GM19023 (cell line): ENCODE measurements around the gene CHST11.
A peak's percentile ranks its signal among the peaks of the same experiment; 100 is the strongest.

Experiments
- ATAC-seq: cut with Tn5 transposase; IDR thresholded peaks from one replicate; pipeline ENCODE4 v1.9.1; 2021; ENCODE audit warnings: mild to moderate bottlenecking, moderate library complexity; ENCODE audit not compliant: unreplicated experiment

Gene CHST11

DNA sequence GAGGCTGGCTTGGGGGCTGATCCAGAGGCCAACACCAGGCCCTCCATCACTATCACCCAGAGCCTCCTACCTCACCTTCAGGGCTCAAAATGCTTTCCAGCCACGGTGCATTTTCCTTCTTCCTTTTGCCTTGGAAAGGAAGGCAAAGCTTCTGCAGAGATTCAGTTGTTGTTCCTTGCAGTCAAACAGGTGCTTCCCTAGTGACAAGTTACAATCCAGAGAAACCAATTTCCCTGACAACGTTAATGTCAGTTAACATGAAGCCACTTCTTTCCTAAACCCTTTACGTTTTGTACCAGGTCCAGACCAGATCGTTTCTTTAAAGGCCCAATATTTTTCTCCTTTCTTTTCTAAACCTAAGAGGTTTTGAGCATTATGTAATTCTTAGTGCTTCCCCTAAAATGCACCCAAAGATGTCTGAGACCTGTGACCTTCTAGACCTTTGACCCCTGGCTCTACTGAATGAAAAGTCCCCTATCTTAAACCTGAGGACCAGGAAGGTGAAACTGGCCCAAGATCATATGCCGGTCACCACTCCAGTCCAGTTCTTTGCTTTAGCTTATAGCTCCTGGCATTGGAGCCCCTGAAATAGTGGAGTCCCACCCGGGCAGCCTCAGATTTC lies 289.8 kb downstream of the CHST11 start:
- no peak for ATAC-seq

DNA sequence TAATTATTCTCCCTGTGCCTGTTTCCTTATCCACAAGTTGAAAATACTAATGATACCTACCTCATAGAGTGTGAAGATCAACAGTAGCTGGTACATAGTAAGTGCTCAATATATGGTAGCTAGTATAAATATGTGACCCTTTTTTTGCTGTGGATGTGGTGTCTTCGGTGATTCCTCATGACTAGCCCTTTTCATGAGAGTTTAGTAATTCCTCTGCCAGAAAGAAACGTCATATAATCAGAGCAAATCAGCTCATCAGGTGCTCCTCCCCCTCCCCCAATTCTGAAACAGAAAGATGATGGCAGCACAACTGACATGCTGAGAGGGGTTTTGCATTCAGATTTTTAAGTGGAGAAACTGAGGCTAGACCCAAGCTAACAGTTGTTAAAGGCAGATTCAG lies 290.6 kb downstream of the CHST11 start:
- ATAC-seq: no peak

DNA sequence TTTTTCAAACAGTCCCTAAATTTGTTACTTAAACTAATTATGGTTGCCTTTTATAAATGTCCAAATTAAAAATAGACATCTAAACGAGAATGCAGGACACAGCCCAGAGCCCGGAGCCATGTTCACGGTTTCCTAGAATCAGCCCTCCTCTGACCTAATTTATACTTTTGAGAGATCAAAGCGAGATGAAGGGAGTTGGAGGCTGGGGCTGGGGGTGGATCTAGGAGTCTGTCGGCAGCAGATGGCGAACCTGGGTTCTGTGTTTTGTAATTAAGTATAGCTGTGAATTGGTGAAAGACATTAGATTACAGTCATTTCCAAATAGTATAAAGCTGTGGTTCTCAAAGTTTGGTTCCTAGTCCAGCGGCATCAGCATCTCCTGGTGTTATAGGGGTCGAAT lies 291.2 kb downstream of the CHST11 start:
- no peak for ATAC-seq

- ATAC-seq: no peak
These were observed 291.6 kb downstream of the CHST11 start for GRCh38 chr12:104748356-104748755.

GRCh38 chr12:104748790-104749189 lies 292.0 kb downstream of the CHST11 start:
- ATAC-seq: no peak

GRCh38 chr12:104749545-104749944 lies 292.8 kb downstream of the CHST11 start:
- no peak for ATAC-seq

- peak; percentile 63 for ATAC-seq
These were observed 293.3 kb downstream of the CHST11 start for GRCh38 chr12:104750061-104750460.

DNA sequence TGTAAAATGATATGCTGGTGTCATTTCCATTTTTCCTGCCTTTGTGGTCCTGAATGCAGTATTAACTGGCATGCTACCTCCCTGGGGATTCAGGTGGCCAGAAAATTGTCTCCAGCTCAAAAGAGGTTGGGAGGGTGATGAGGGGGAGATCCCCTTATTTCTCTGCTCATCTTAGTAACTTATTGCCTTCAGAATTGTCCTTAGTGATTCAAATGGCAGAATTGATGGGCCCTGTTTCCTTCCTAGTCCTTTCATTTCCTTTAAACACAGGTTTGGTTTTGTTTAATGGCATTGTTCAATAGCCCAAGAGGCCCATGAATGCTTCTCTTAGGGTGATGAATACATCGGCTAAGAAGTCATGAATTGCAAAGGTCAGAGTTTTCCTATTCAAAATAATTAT lies 294.4 kb downstream of the CHST11 start:
- no peak for ATAC-seq

- ATAC-seq: peak; percentile 63
These were observed 294.8 kb downstream of the CHST11 start for GRCh38 chr12:104751594-104751993.

GRCh38 chr12:104752016-104752415 lies 295.3 kb downstream of the CHST11 start:
- no peak for ATAC-seq

DNA sequence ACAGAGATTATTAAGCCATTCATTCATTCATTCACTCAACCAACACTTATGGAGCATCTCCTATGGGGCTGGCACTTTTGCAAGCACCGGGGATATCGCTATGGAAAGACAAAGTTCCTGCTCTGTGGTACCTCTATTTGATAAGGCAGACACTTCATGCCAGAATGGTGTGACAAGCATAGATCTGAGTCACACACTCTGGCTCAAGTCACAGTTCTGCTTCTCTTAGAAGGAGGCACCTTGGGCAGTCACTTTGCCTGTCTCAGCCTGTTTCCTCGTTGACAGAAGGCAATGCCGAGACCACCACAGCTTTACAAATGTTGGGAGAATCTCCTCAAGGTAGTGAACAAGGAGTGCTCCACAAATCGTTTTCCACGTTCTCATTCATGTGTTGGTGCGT lies 296.1 kb downstream of the CHST11 start:
- no peak for ATAC-seq

DNA sequence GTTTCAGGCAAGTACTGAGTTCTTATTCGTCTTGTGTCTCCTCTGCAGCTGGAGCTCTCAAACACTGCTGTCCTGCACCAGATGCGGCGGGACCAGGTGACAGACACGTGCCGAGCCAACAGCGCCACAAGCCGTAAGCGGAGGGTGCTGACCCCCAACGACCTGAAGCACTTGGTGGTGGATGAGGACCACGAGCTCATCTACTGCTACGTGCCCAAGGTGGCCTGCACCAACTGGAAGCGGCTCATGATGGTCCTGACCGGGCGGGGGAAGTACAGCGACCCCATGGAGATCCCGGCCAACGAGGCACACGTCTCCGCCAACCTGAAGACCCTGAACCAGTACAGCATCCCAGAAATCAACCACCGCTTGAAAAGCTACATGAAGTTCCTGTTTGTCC lies 300.2 kb downstream of the CHST11 start:
- no peak for ATAC-seq

- ATAC-seq: no peak
These were observed 302.0 kb downstream of the CHST11 start for GRCh38 chr12:104758771-104759170.

DNA sequence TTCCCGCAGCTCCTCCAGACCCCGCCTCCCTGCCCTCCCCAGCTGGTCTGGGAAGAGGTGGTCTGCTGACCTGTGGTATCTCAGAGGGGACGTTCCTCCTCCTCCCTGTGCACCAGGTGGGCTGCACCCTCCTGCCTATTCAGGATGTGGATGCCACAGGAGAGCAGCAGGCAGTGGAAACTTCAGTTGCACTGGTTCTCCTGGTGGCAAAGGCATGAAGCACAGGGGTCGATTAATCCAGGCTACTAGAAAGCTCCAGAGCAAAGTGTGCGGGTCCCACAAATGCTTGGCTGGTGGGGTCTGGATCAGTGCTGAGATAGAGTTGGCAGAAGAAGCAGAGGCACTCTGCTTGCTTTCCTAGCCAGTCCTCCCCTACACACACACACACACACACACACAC lies 304.3 kb downstream of the CHST11 start:
- no peak for ATAC-seq

DNA sequence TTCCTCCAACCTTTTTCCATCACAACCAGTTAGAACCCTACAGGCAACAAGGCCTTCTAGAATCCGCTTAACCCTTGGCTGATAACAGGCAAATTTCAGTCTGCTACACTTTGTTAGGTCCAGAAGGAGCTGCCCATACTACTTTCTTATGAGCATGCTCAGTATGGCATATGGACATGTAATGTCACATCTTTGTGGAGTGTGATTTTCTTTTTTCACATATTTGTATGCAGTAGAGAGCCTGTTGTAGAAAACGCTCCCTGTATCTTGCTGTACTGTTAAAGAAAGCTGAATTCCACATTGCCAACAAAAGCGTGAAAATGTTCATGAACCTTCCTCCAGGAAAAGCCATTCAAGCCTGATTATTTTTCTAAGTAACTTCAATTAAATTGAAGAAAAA lies 304.9 kb downstream of the CHST11 start:
- ATAC-seq: no peak

GRCh38 chr12:104763168-104763805 lies 306.5 kb downstream of the CHST11 start:
- no peak for ATAC-seq

DNA sequence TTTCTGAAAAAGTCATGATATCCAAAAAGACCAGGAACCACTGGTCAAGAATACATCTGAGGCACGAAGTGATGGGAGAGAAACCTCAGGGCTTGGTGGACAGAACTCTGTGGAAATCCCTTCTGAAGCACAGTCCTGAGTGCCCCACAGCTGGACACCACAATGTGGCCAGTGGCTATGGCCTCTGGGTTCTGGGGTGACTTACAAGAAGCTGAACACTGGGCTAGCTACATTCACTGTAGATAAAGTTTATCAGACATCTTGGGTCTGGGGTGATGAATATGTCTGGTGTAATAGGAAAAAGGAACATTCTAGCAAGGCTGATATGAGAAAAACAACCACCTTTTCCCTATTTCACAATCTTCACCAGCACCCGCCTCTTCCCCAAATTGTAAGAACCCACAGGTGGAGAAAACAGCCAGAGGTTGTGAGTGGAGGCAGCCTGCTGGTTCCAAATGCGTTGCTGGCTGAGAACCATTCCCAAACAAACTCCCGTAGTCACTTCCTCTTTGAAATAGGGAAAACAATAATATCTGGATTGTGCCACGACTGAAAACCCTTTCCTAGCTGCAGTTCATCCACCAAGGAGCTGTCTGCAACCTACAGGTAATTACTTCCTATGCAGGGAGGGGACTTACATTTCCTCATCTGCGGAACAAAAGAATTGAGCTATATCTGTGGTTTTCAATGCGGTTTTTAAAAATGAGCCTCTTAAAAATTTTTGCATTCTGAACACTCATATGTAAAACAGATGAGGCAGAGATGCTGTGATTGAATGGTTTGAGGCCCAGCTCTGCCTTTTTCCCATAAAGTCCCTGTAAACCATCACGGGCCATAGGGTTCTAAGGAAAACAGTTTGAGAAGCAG lies 307.7 kb downstream of the CHST11 start:
- ATAC-seq: no peak

DNA sequence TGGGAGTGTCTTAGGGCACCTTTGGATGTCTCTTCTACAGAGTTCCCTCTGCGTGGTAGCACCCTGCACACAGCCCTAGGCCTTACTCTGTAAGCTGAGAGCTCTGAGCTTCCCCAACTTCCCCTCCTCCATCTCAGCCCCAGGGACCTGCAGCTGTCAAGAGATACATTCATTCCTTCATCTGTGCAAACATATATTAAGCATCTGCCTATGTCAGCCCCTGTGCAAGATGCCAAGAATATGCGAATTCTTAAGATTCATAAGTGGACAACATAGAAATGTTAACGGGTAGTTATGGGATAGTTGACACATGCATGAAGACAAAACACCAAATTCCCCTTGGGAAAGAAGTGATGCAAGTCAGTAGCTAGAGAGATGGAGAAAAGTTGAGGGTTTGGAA lies 310.5 kb downstream of the CHST11 start:
- ATAC-seq: no peak

GRCh38 chr12:104768033-104768432 lies 311.3 kb downstream of the CHST11 start:
- ATAC-seq: no peak

DNA sequence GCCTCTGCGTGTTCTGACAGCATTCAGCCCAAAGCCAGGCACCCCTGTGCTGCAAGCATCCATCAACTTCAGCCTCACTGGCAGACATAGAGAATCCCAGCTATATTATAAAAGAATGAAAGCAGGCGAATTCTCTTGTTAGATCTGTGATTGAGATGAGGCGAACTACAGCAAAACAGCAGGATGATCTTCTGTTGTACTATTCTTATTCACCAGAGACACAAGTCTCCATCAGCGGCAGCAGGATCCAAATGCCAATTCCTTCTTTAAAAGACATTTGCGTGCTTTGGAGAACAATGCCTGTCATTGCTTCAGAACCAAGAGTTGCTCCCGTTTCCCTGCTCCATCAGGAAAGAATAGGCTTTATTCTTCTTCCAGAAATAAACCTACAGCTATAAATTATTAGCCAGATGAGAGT lies 312.4 kb downstream of the CHST11 start:
- ATAC-seq: no peak

DNA sequence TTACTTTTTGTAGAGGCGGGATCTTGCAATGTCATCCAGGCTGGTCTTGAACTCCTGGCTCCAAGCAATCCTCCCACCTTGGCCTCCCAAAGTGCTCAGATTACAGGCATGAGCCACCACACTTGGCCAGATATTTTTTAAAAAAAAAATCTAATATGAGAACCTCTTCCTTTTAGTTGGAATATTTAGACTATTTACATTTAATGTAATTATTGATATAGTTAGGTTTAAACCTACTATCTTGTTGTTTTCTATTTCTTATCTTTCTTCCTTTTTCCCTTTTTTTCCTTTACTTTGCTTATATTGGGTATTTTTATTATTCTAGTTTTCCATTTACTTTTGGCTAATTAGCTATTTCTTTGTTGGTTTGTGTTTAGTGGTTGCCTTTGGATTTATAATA lies 315.6 kb downstream of the CHST11 start:
- no peak for ATAC-seq

DNA sequence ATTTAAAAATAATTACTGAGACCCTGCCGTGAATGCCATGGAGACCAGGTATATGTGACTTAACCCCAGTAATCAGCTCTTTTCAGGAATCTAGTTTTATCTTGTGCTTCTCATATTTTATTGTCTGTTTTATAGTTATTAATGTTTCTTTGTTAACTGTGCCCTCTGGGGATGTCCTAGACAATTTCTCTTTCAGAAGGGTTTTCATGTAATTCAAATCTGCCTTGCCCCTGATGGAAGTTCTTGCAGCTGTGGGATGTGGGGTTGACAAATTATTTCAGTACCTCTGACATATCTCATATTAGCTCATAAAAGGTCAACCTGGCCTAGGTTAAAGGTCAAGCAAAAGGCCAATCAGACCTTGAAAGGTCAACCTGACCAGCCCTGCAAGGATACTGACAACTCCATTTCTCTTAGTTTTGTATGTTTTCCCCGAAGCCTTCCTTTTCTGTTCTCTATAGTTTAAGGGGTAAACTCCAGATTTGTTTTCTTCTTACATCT lies 319.0 kb downstream of the CHST11 start:
- ATAC-seq: no peak
